NB4 (cell line): Measurements from ENCODE around the gene ITIH1.

Experiments
- DNase-seq: peaks from one replicate; pipeline ENCODE4 v3.0.0; 2010; ENCODE audit warnings: low read depth
- H3K4me3 ChIP-seq: one replicate; pipeline ENCODE4 v1.5.1; 2011; ENCODE audit warnings: mild to moderate bottlenecking, low read depth, low read length, moderate library complexity
- MYC ChIP-seq: IDR thresholded peaks from 2 replicates; pipeline ENCODE4 v1.6.1; 2011; ENCODE audit warnings: low read depth, low read length
- POLR2A ChIP-seq: IDR thresholded peaks from 2 replicates; pipeline ENCODE4 v1.6.1; 2011; ENCODE audit warnings: mild to moderate bottlenecking; ENCODE audit not compliant: insufficient read length; ENCODE audit errors: extremely low read depth
- TF ChIP-seq, protein P1 (sequence below): IDR thresholded peaks from one replicate; pipeline ENCODE4 v1.5.1; 2012; ENCODE audit warnings: low read depth, low read length
- TF ChIP-seq, protein P2 (sequence below): IDR thresholded peaks from 2 replicates; pipeline ENCODE4 v1.6.1; 2011; ENCODE audit warnings: low read depth, low read length

The ITIH1 gene

DNA sequence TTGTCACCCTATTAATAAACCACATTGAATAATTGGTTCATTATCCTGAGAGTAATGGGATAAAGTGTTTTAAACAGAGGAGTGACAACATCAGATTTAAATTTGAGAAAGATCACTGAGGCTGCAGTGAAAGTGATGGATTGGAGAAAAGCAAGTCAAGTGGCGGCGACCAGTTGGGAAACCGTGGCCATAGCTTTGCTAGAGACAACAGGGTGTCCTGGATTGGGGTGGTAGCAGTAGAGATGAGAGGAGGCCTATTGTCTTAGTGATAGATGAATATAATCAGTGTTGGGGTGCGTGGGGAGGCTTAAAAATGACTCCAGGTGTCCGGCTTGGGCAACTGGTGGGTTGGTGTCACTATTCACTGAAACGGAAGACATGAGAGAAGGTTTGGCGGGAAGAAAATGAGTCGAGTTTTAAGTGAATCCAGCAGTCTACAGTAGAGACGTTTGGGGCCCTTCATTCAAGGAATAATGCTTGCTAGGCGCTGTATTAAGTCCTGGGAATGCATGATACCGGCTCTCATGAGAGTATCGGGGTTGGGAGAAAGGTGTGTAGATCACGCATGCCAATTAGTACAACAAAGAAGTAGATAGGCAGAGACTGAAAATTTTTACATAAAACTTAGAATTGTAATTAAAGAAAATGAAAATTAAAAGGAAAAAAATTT lies 7.5 kb upstream of the ITIH1 start:
- peak overlapping the region; percentile 95 for H3K4me3 ChIP-seq
- TF ChIP-seq, protein P1, sequence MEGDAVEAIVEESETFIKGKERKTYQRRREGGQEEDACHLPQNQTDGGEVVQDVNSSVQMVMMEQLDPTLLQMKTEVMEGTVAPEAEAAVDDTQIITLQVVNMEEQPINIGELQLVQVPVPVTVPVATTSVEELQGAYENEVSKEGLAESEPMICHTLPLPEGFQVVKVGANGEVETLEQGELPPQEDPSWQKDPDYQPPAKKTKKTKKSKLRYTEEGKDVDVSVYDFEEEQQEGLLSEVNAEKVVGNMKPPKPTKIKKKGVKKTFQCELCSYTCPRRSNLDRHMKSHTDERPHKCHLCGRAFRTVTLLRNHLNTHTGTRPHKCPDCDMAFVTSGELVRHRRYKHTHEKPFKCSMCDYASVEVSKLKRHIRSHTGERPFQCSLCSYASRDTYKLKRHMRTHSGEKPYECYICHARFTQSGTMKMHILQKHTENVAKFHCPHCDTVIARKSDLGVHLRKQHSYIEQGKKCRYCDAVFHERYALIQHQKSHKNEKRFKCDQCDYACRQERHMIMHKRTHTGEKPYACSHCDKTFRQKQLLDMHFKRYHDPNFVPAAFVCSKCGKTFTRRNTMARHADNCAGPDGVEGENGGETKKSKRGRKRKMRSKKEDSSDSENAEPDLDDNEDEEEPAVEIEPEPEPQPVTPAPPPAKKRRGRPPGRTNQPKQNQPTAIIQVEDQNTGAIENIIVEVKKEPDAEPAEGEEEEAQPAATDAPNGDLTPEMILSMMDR = no peak
- no peak for TF ChIP-seq POLR2A
- TF ChIP-seq, protein P2, sequence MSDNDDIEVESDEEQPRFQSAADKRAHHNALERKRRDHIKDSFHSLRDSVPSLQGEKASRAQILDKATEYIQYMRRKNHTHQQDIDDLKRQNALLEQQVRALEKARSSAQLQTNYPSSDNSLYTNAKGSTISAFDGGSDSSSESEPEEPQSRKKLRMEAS = no peak
- TF ChIP-seq MYC = no peak
- DNase-seq = peak; percentile 30

DNA sequence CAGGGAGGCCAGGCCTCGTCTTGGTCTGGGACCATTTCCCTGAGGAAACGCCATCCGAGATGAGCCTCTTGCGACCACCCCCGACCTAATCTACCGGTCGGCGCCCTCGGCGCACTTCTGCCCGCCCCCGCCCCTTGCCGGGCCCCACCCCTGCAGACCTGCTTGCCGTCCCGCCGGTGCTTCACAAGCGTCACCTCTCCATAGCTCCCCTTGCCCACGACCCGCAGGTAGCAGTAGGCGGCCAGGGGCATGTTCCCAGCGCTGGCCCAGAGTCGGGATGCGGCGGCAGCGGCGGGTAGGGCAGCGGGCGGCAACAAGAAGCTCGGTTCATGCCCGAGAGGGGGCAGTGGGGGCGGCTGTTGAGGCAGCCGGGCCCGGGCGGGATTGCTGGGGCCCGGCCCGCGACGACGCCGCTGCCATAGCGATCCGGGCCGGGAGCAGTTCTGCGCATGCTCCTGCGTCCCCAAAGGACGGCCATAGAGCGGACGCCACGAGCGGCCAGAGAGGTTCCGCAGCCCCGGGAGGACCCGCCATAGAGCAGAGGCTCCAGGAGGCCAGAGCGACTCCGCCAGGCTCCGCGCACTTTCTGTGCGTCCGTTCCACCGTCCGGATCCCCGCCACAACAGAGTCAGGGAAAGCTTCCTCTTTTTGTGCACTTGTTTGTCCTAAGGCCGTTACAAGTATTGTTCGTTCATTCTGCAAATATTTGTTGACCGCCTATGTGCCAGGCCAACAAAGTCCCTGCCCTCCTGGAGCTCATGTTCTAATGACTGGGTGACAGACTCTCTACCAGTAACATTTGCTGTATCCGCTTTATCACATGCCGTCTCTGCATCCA lies 6.7 kb upstream of the ITIH1 start, which contains the start of gene NEK4:
TSS of gene NEK4 (minus strand) at position 445 of the 838 bp plus-strand sequence. CDS start at position 251, 194 bp downstream.
- TF ChIP-seq, protein P1 = no peak
- TF ChIP-seq POLR2A = peak; percentile 79
- TF ChIP-seq MYC = peak; percentile 81
- TF ChIP-seq, protein P2 = peak; percentile 69
- H3K4me3 ChIP-seq = peak within 1 kb of the TSS; percentile 95
- DNase-seq = peak; percentile 96

DNA sequence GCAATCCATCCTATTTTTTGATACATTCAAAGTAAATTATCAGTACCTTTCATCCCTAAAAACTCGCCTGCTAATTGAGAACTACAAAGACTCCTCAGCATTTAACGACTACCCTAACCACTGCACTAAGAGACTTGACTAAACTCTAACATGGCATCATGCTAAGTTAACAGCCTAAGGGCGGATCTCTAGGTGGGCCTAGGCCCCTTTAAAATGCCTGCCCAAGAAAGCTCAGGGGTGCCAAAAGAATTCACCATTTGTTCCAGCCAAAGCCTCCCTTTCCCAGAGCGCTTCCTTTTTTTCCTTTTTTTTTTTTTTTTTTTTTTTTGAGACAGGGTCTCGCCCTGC lies 6.1 kb upstream of the ITIH1 start:
- TF ChIP-seq, protein P1 = no peak
- TF ChIP-seq POLR2A (no peak), MYC (no peak)
- TF ChIP-seq, protein P2 = no peak
- DNase-seq = no peak
- peak overlapping the region; percentile 95 for H3K4me3 ChIP-seq

DNA sequence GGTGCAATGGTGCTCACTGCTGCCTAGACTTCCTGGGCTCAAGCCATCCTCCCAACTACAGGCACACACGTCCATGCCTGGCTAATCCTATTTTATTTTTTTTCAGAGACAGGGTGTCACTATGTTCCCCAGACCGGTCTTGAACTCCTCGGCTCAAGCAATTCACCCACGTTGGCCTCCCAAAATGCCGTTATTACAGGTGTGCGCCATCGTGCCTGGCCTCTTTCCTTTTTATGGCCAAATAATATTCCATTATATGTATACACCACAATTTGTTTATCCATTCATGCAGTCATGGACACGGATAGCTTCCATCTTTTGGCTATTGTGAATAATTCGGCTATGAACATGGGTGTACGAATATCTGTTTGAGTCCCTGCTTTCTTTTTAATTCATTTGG lies 5.7 kb upstream of the ITIH1 start:
- H3K4me3 ChIP-seq = no peak overlapping the region
- no peak for DNase-seq
- TF ChIP-seq, protein P2 = no peak
- TF ChIP-seq POLR2A (no peak), MYC (no peak)
- TF ChIP-seq, protein P1 = no peak

DNA sequence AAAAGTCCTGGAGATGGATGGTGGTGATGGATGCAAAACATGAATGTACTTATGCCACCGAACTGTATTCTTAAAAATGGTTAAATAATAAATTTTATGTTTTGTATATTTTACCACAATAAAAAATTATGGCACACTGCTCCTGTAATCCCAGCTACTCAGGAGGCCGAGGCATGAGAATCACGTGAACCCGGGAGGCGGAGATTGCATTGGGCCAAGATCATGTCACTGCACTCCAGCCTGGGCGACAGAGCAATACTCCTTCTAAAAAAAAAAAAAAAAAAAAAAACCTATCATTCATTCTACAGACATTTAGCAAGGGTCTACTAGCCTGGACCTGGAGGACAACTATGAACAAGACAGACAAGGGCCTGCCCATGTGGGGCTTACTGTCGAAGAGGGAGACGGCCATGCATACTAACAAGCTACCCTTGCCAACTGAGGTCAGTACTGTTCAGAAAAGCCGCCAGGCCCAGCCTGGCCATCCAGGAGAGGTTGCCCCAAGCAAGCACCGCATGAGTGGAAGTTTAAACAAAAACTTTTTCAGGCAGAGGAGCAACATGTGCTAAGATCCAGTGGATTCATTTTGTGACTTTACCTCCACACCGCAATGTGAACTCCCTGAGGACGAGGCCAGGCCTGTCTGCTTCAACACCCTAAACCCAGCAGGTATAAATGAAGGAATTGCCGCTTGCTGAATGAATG lies 3.9 kb upstream of the ITIH1 start:
- TF ChIP-seq, protein P2 = no peak
- TF ChIP-seq POLR2A (no peak), MYC (no peak)
- TF ChIP-seq, protein P1 = no peak
- no peak for DNase-seq
- H3K4me3 ChIP-seq = no peak overlapping the region
